ENCODE data around the gene FBXO45.
"Not testable (repeated sequence)": the region's sequence is repeated elsewhere in the genome, so short reads cannot be mapped to it uniquely, and the experiment has no call there.

FBXO45 gene

GRCh38 chr3:196568246-196569002 is at the start of gene FBXO45, which contains the start of gene WDR53:
FBXO45 (plus strand) TSS chr3:196568660; CDS start chr3:196568985, 325 bp downstream.
WDR53 (minus strand) TSS chr3:196568554; CDS start chr3:196561475, 7,079 bp downstream.
- 0 out of 2 replicates have a peak, but pooled peaks cover 6% of the 10 kb centered on the region for H3K36me3 ChIP-seq (replicated peaks)

GRCh38 chr3:196518966-196519717 is 49.3 kb upstream of the FBXO45 start:
- DNase-seq (ENCODE audit: low spot score in 2 of 2): peak; percentile 92 to 96
- no peaks in the 10 kb centered on the region for H3K36me3 ChIP-seq (replicated peaks)
- in situ Hi-C loops (cut with MboI; ENCODE audit: low sequenced_read_pairs): loop anchor here (25.0 kb wide), 2 partner anchors 432 to 807 kb away; partner anchors contain the start of genes MUC20 and TFRC
- H3K27me3 ChIP-seq (ENCODE audit: low read depth): no peaks in the 10 kb centered on the region
- peaks cover 8% of the 10 kb centered on the region; the same call in 1 of the 2 replicates for H3K9me3 ChIP-seq
- H3K4me3 ChIP-seq: no peak overlapping the region
- peaks cover 17% of the 10 kb centered on the region for H3K4me1 ChIP-seq

More at GRCh38 chr3:196568246-196569002, at the start of gene FBXO45, which contains the start of gene WDR53:
- peak within 1 kb of the TSS; percentile 92 for H3K4me3 ChIP-seq
- in situ Hi-C loops (cut with MboI; ENCODE audit: low sequenced_read_pairs): no loop called here
- H3K27me3 ChIP-seq (ENCODE audit: low read depth): no peaks in the 10 kb centered on the region
- peak; percentile 93 to 95 for DNase-seq (ENCODE audit: low spot score in 2 of 2)
- H3K4me1 ChIP-seq: peaks cover 4% of the 10 kb centered on the region; the same call in 1 of the 2 replicates
- H3K9me3 ChIP-seq: no peaks in the 10 kb centered on the region

- in situ Hi-C loops (cut with MboI; ENCODE audit: low sequenced_read_pairs): loop anchor here (5.0 to 25.0 kb wide), 3 partner anchors 267 to 807 kb away; partner anchors contain the start of genes MUC20 and TFRC
- Histone ChIP-seq H3K4me3 (no peak overlapping the region), H3K4me1 (peaks cover 17% of the 10 kb centered on the region), H3K27me3 (ENCODE audit: low read depth) (no peaks in the 10 kb centered on the region), H3K36me3 (replicated peaks) (no peaks in the 10 kb centered on the region), H3K9me3 (peaks cover 8% of the 10 kb centered on the region; the same call in 1 of the 2 replicates)
- no peak for DNase-seq (ENCODE audit: low spot score in 2 of 2)
Observed at GRCh38 chr3:196519718-196520082, 48.8 kb upstream of the FBXO45 start.

- in situ Hi-C loops (cut with MboI; ENCODE audit: low sequenced_read_pairs): loop anchor here (5.0 to 25.0 kb wide), 3 partner anchors 269 to 809 kb away; partner anchors contain the start of genes MUC20 and TFRC
- not testable (repeated sequence) for H3K36me3 ChIP-seq (replicated peaks); H3K4me3 ChIP-seq; H3K9me3 ChIP-seq; H3K27me3 ChIP-seq (ENCODE audit: low read depth); DNase-seq (ENCODE audit: low spot score in 2 of 2)
- H3K4me1 ChIP-seq: peaks cover 17% of the 10 kb centered on the region
Observed at GRCh38 chr3:196521291-196521690, 47.2 kb upstream of the FBXO45 start.

- in situ Hi-C loops (cut with MboI; ENCODE audit: low sequenced_read_pairs): loop anchor here (5.0 to 25.0 kb wide), 3 partner anchors 272 to 812 kb away; partner anchors contain the start of genes MUC20 and TFRC
Observed at GRCh38 chr3:196523841-196524240, 44.6 kb upstream of the FBXO45 start.

GRCh38 chr3:196524527-196524926 is 43.9 kb upstream of the FBXO45 start:
- Histone ChIP-seq H3K4me3 (no peak overlapping the region), H3K4me1 (peaks cover 10% of the 10 kb centered on the region), H3K9me3 (no peaks in the 10 kb centered on the region), H3K27me3 (ENCODE audit: low read depth) (no peaks in the 10 kb centered on the region), H3K36me3 (replicated peaks) (no peaks in the 10 kb centered on the region)
- no peak for DNase-seq (ENCODE audit: low spot score in 2 of 2)
- in situ Hi-C loops (cut with MboI; ENCODE audit: low sequenced_read_pairs): loop anchor here (5.0 to 25.0 kb wide), 3 partner anchors 272 to 812 kb away; partner anchors contain the start of genes MUC20 and TFRC

More at GRCh38 chr3:196523841-196524240, 44.6 kb upstream of the FBXO45 start:
- DNase-seq (ENCODE audit: low spot score in 2 of 2): no peak
- Histone ChIP-seq H3K36me3 (replicated peaks) (no peaks in the 10 kb centered on the region), H3K27me3 (ENCODE audit: low read depth) (no peaks in the 10 kb centered on the region), H3K4me3 (no peak overlapping the region), H3K4me1 (peaks cover 7% of the 10 kb centered on the region), H3K9me3 (0 out of 2 replicates have a peak, but pooled peaks cover under 1% of the 10 kb centered on the region)

- peaks cover 10% of the 10 kb centered on the region for H3K4me1 ChIP-seq
- in situ Hi-C loops (cut with MboI; ENCODE audit: low sequenced_read_pairs): no loop called here
- H3K9me3 ChIP-seq: no peaks in the 10 kb centered on the region
- no peaks in the 10 kb centered on the region for H3K27me3 ChIP-seq (ENCODE audit: low read depth)
- H3K4me3 ChIP-seq: no peak overlapping the region
- no peaks in the 10 kb centered on the region for H3K36me3 ChIP-seq (replicated peaks)
- no peak for DNase-seq (ENCODE audit: low spot score in 2 of 2)
Observed at GRCh38 chr3:196525141-196525540, 43.3 kb upstream of the FBXO45 start.

- Histone ChIP-seq H3K27me3 (ENCODE audit: low read depth) (no peaks in the 10 kb centered on the region), H3K9me3 (no peaks in the 10 kb centered on the region), H3K4me3 (peak overlapping the region; percentile 26), H3K36me3 (replicated peaks) (no peaks in the 10 kb centered on the region), H3K4me1 (peaks cover 10% of the 10 kb centered on the region)
- peak; percentile 63 to 90 for DNase-seq (ENCODE audit: low spot score in 2 of 2)
- in situ Hi-C loops (cut with MboI; ENCODE audit: low sequenced_read_pairs): no loop called here
Observed at GRCh38 chr3:196528639-196529233, 39.7 kb upstream of the FBXO45 start.

GRCh38 chr3:196531418-196531817 is 37.0 kb upstream of the FBXO45 start:
- in situ Hi-C loops (cut with MboI; ENCODE audit: low sequenced_read_pairs): no loop called here
- H3K4me3 ChIP-seq: no peak overlapping the region
- no peak for DNase-seq (ENCODE audit: low spot score in 2 of 2)
- H3K4me1 ChIP-seq: peaks cover 10% of the 10 kb centered on the region
- H3K9me3 ChIP-seq: no peaks in the 10 kb centered on the region
- no peaks in the 10 kb centered on the region for H3K36me3 ChIP-seq (replicated peaks)
- no peaks in the 10 kb centered on the region for H3K27me3 ChIP-seq (ENCODE audit: low read depth)

- H3K4me3 ChIP-seq: no peak overlapping the region
- no peak for DNase-seq (ENCODE audit: low spot score in 2 of 2)
Observed at GRCh38 chr3:196533260-196533681, 35.2 kb upstream of the FBXO45 start.

GRCh38 chr3:196537319-196537984 is 31.0 kb upstream of the FBXO45 start:
- DNase-seq (ENCODE audit: low spot score in 2 of 2): peak in 1 of 2 experiments; percentile 65
- Histone ChIP-seq H3K9me3 (no peaks in the 10 kb centered on the region), H3K4me3 (no peak overlapping the region), H3K27me3 (ENCODE audit: low read depth) (0 out of 2 replicates have a peak, but pooled peaks cover 4% of the 10 kb centered on the region), H3K4me1 (no peaks in the 10 kb centered on the region), H3K36me3 (replicated peaks) (no peaks in the 10 kb centered on the region)
- in situ Hi-C loops (cut with MboI; ENCODE audit: low sequenced_read_pairs): no loop called here

More at GRCh38 chr3:196533260-196533681, 35.2 kb upstream of the FBXO45 start:
- Histone ChIP-seq H3K27me3 (ENCODE audit: low read depth) (0 out of 2 replicates have a peak, but pooled peaks cover 4% of the 10 kb centered on the region), H3K36me3 (replicated peaks) (no peaks in the 10 kb centered on the region), H3K4me1 (peaks cover 6% of the 10 kb centered on the region; the same call in 1 of the 2 replicates), H3K9me3 (no peaks in the 10 kb centered on the region)
- in situ Hi-C loops (cut with MboI; ENCODE audit: low sequenced_read_pairs): no loop called here

GRCh38 chr3:196541684-196542445 is 26.6 kb upstream of the FBXO45 start:
- in situ Hi-C loops (cut with MboI; ENCODE audit: low sequenced_read_pairs): no loop called here
- H3K36me3 ChIP-seq (replicated peaks): no peaks in the 10 kb centered on the region
- H3K9me3 ChIP-seq: no peaks in the 10 kb centered on the region
- no peaks in the 10 kb centered on the region for H3K4me1 ChIP-seq
- no peak for DNase-seq (ENCODE audit: low spot score in 2 of 2)
- 0 out of 2 replicates have a peak, but pooled peaks cover 4% of the 10 kb centered on the region for H3K27me3 ChIP-seq (ENCODE audit: low read depth)
- no peak overlapping the region for H3K4me3 ChIP-seq

All from HAP-1 (cell line).